Osteoblast (primary cell): ENCODE measurements around the gene LY86. TPM values are rescaled to one million over a fixed set of nuclear protein-coding genes. Genes with fewer than 3 reads are reported as not detected.

Source experiments
- DNase-seq: peaks from one replicate; pipeline ENCODE4 v3.0.0; 2011; ENCODE audit warnings: low spot score, mixed read lengths; ENCODE audit not compliant: insufficient read length; ENCODE audit errors: missing footprints
- H2AFZ ChIP-seq: 2 replicates; pipeline ENCODE4 v1.6.0; 2011; ENCODE audit warnings: mild to moderate bottlenecking, low read length
- H3K27ac ChIP-seq: 2 replicates; pipeline ENCODE4 v1.5.1; 2011; ENCODE audit warnings: mild to moderate bottlenecking, low read depth, low read length, moderate library complexity
- H3K27me3 ChIP-seq: 2 replicates; pipeline ENCODE4 v1.6.0; 2012; ENCODE audit warnings: mild to moderate bottlenecking, control low read depth, inconsistent platforms, low read length, moderate library complexity; ENCODE audit not compliant: insufficient read depth
- H3K36me3 ChIP-seq: 2 replicates; pipeline ENCODE4 v1.5.1; 2011; ENCODE audit warnings: mild to moderate bottlenecking, low read length, control low read depth, moderate library complexity; ENCODE audit not compliant: insufficient read depth
- H3K4me1 ChIP-seq: 2 replicates; pipeline ENCODE4 v1.5.1; 2011; ENCODE audit warnings: mild to moderate bottlenecking, low read length, control low read depth, moderate library complexity; ENCODE audit not compliant: insufficient read depth
- H3K4me2 ChIP-seq: 2 replicates; pipeline ENCODE4 v1.6.0; 2011; ENCODE audit warnings: mild to moderate bottlenecking, low read length; ENCODE audit not compliant: insufficient read depth
- H3K4me3 ChIP-seq: fragments of 200-600 bp; sonication (generic); 3 replicates; pipeline ENCODE4 v1.5.1; 2012; ENCODE audit warnings: mild to moderate bottlenecking, low read length, inconsistent platforms; ENCODE audit not compliant: insufficient read depth
- H3K79me2 ChIP-seq: 2 replicates; pipeline ENCODE4 v1.6.0; 2012; ENCODE audit warnings: mild to moderate bottlenecking, low read length, control low read depth, inconsistent platforms; ENCODE audit not compliant: insufficient read depth
- H3K9me3 ChIP-seq: 2 replicates; pipeline ENCODE4 v1.5.1; 2011; ENCODE audit warnings: low read depth, low read length, control low read depth
- H4K20me1 ChIP-seq: 2 replicates; pipeline ENCODE4 v1.6.0; 2012; ENCODE audit warnings: mild to moderate bottlenecking, low read length, control low read depth; ENCODE audit not compliant: insufficient read depth
- total RNA-seq: library from RNA; depleted of rRNA; stranded (reverse); fragments of >200 nt; gene quantifications from 2 replicates; pipeline ENCODE4 v1.2.3, GENCODE V29; 2012
- TF ChIP-seq, protein P1 (sequence below): IDR thresholded peaks from 2 replicates; pipeline ENCODE4 v1.5.1; 2011; ENCODE audit warnings: mild to moderate bottlenecking, low read depth, low read length, moderate library complexity; ENCODE audit errors: extremely low read depth

LY86 gene
- total RNA-seq, 1 donor: not detected

DNA sequence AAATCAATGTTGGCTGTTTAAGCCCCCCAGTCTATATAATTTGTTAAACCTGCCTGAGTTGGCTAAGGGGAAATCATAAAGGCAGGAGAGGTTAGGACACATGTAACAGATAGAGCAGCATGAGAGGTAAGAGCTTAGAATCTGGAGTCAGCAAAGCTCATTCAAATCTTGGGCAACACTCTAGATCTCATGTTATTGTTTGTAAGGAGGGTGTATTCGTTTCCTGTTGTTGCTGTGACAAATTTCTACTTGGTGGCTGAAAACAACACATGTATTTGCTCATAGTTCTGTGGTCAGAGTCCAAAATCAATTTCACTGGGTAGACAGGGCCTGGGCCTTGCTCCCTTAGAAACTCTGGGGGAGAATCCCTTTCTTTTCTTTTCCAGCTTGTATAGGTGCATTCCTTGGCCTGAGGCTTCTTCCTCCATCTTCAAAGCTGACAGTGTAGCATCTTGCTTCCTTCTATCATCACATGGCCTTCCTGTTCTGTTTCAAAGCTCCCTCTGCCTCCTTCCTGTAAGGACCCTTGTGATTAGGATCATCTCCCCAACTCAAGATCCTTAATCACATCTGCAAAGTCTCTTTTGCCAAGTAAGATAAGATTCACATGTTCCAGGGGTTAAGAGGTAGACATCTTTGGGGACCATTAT, 4.4 kb downstream of the LY86 start:
- no peaks in the 10 kb centered on the region for H3K9me3 ChIP-seq
- no peak overlapping the region for H3K4me3 ChIP-seq
- no peak for DNase-seq
- H3K27me3 ChIP-seq: no peaks in the 10 kb centered on the region
- no peak overlapping the region for H3K4me2 ChIP-seq
- H2AFZ ChIP-seq: no peak overlapping the region
- TF ChIP-seq, protein P1, sequence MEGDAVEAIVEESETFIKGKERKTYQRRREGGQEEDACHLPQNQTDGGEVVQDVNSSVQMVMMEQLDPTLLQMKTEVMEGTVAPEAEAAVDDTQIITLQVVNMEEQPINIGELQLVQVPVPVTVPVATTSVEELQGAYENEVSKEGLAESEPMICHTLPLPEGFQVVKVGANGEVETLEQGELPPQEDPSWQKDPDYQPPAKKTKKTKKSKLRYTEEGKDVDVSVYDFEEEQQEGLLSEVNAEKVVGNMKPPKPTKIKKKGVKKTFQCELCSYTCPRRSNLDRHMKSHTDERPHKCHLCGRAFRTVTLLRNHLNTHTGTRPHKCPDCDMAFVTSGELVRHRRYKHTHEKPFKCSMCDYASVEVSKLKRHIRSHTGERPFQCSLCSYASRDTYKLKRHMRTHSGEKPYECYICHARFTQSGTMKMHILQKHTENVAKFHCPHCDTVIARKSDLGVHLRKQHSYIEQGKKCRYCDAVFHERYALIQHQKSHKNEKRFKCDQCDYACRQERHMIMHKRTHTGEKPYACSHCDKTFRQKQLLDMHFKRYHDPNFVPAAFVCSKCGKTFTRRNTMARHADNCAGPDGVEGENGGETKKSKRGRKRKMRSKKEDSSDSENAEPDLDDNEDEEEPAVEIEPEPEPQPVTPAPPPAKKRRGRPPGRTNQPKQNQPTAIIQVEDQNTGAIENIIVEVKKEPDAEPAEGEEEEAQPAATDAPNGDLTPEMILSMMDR: no peak
- H4K20me1 ChIP-seq: no peaks in the 10 kb centered on the region
- no peaks in the 10 kb centered on the region for H3K4me1 ChIP-seq
- no peaks in the 10 kb centered on the region for H3K79me2 ChIP-seq
- no peaks in the 10 kb centered on the region for H3K36me3 ChIP-seq
- H3K27ac ChIP-seq: no peak overlapping the region

DNA sequence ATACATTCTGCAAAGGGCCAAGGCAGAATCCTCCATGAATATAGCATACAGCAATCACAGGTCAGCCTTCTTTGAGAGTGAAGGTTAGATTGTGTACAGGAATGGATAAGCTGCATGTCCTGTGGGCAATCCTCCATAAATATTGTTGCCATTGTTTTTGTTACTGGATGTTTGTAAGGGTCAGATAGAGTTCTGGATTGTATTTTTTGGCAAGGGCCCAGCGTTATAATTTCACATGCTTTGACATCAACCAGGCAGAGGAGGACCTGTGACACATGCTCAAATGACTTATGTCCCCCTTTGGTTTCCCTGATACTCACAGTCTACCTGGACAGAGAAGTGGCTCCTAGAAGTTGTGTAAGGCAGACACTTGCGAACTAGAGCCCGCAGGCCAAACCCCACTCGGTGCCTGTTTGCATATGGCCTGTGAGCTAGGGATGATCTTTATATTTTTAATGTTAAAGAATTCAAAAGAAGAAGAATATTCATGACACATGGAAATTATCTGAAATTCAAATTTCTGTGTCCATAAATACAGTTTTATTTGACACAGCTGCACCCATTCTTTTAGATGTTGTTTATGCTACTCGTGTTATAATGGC, 5.4 kb downstream of the LY86 start:
- no peak for DNase-seq
- H4K20me1 ChIP-seq: no peaks in the 10 kb centered on the region
- H3K27me3 ChIP-seq: no peaks in the 10 kb centered on the region
- H3K36me3 ChIP-seq: no peaks in the 10 kb centered on the region
- TF ChIP-seq, protein P1: no peak
- no peaks in the 10 kb centered on the region for H3K4me1 ChIP-seq
- no peak overlapping the region for H2AFZ ChIP-seq
- no peaks in the 10 kb centered on the region for H3K9me3 ChIP-seq
- H3K4me3 ChIP-seq: no peak overlapping the region
- no peak overlapping the region for H3K4me2 ChIP-seq
- H3K79me2 ChIP-seq: no peaks in the 10 kb centered on the region
- H3K27ac ChIP-seq: no peak overlapping the region

DNA sequence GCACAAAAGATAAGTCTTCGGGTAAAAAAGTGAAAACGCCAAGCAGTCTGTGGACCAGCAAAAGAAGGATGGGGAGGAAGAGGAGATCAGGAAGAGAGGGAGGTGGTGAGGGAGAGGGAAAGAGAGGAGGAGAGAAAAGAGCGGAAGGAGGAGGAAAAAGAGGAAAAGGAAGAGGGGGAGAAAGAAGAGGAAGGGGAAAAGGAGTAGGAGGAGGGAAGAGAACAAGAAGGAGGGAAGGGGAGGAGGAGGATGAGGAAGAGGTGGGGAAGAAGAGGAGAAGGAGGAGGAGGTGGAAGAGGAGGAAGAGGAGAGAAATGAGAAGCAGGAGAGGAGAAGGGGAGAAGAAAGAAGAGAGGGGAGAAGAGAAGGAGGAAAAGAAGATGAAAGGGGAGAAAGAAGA, 6.5 kb downstream of the LY86 start:
- H3K4me2 ChIP-seq: no peak overlapping the region
- no peak for DNase-seq
- TF ChIP-seq, protein P1: no peak
- no peaks in the 10 kb centered on the region for H4K20me1 ChIP-seq
- no peak overlapping the region for H3K4me3 ChIP-seq
- H3K9me3 ChIP-seq: no peaks in the 10 kb centered on the region
- H3K27me3 ChIP-seq: no peaks in the 10 kb centered on the region
- no peak overlapping the region for H3K27ac ChIP-seq
- no peaks in the 10 kb centered on the region for H3K79me2 ChIP-seq
- no peak overlapping the region for H2AFZ ChIP-seq
- no peaks in the 10 kb centered on the region for H3K36me3 ChIP-seq
- no peaks in the 10 kb centered on the region for H3K4me1 ChIP-seq

DNA sequence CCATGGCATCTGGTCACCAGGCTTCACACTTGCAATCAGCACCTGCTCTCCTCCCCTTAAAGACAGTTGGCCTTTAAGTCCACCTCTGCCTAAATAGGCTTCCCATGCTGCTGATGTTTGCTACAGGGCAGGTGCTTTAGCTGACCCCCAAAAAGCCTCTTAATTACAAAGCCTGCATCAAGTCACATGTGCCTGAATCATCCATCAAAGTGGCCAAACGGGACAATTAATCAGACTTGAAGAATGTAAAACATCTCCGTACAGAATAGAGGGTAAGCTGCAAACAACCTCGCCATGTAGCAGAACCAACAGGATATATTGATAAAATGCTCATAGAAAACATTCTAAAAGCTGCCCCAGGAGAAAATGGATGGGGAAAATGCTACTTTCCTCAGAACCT, 7.4 kb downstream of the LY86 start:
- Histone ChIP-seq H3K27ac (no peak overlapping the region), H3K36me3 (no peaks in the 10 kb centered on the region), H2AFZ (no peak overlapping the region), H4K20me1 (no peaks in the 10 kb centered on the region), H3K4me1 (no peaks in the 10 kb centered on the region), H3K27me3 (no peaks in the 10 kb centered on the region), H3K79me2 (no peaks in the 10 kb centered on the region), H3K4me2 (no peak overlapping the region), H3K9me3 (no peaks in the 10 kb centered on the region), H3K4me3 (no peak overlapping the region)
- TF ChIP-seq, protein P1: no peak
- no peak for DNase-seq
